ENCODE measurements around the gene TSPAN16. TPM values are rescaled to one million over a fixed set of nuclear protein-coding genes. Genes with fewer than 3 reads are reported as not detected.

The TSPAN16 gene, protein sequence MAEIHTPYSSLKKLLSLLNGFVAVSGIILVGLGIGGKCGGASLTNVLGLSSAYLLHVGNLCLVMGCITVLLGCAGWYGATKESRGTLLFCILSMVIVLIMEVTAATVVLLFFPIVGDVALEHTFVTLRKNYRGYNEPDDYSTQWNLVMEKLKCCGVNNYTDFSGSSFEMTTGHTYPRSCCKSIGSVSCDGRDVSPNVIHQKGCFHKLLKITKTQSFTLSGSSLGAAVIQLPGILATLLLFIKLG
- total RNA-seq (2014; rRNA removed; shearing (Covaris generic)) = not detected in 2 replicates

DNA sequence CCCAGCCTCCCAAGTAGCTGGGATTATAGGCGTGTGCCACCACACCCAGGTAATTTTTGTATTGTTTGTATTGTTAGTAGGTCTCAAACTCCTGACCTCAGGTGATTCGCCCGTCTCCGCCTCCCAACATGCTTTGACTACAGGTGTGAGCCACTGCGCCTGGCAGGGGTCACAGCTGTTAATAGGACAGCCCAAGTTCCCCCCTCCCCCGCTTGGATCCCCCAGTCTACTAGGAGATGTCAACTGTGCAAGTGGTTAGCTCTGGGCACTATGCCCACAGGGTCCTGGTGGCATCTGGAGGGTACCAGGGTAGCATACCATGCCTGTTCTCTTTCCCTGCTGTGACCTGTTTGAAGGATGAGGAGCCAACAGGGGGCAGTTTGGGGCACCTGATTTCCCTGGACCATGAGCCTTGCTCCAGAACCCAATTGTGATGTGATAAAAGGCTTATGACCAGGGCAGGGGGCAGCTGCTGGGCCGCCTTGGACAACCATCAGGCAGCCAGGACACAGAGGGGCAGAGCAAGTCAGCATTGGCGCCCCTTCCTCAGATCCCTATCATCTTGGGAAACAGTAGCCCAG lies at the start of gene TSPAN16:
Gene TSPAN16, plus strand, starts transcription at position 496 of the 581 bp plus-strand sequence. CDS start 138 bp downstream, outside the sequence.

DNA sequence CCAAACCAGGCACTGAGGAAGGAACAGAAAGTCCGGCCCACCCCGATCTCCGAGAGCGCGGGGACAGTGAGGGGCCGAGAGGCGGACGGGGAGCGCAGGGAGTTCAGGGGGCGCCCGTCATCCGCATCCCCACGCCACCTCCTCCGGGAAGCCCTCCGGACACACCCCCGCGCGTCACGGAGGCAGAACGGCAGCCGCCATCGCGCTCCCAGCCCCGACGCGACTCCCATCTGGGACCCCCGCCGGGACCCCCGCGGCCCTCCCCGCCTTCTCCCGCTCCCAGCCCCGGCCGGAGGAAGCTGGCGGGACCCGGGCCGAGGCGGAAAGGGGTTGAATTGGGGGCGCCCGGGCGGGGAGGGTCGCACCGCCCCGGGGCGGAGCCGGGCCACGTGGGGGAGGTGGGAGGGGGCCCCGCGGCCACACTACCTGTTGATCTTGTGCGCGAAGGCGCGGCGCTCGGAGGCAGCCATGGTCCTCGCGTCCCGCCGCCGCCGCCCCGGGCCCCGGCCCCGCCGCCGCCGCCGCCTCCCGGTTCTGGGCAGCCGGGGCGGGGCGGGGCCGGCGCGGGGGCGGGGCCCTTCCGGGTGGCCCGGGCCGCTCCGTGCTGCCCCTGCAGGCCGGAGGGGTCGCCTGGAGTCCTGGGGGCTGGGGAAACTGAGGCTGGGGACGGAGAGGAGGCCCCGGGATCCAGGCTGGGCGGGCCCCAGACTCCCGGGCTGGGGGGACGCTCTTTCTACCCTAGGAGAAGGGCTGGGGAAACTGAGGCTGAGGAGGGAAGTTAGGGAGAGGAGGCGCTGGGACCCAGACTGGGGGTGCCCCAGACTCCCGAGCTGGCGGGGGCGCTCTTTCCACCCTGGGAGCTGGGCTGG lies 33.8 kb upstream of the TSPAN16 start, which contains the start of gene DOCK6:
Gene DOCK6, minus strand, starts transcription at position 554 of the 869 bp plus-strand sequence. Its CDS starts 84 bp downstream, at position 470.

DNA sequence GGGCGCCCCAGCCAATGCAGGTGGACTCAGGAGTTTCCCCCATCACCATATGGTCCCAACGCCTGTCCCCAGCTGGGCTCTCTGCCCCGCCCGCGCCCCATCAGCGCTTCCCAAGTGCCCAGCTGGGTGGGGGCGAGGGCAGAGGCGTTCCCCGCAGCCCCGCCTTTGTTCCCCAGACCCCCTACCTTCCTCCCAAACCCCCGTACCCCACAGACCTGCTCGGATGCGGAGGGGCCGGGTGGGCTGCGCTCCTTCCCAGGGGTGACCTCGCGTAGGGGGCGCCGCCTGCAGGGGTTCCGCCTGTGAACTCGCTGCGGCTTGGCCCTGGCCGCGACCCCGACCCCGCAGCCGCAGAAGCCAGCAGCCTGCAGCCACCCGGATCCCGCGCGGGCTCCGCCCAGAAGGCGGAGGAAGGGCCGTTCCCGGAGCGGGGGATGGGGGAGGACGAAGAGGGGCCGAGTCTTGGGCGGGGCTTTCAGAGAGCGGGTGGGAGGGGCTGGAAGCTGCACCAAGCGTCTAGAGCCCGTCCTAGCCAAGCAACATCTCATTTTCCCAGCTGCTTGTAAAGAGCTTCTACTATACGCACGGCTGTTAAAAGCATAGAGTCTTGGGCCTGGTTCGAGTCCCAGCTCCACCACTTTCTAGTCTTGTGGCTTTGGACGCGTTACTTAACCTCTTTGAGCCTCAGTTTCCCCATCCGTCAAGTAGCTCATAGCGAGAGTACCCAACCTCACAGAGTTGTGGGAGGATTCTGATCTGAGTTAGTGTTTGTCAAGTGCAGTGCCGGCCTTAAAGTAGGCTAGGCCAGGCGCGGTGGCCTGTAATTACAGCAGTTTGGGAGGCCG lies 43.5 kb downstream of the TSPAN16 start, which contains the start of gene RAB3D:
Gene RAB3D, minus strand, starts transcription at position 404 of the 845 bp plus-strand sequence. CDS start 2,258 bp downstream, outside the sequence.

DNA sequence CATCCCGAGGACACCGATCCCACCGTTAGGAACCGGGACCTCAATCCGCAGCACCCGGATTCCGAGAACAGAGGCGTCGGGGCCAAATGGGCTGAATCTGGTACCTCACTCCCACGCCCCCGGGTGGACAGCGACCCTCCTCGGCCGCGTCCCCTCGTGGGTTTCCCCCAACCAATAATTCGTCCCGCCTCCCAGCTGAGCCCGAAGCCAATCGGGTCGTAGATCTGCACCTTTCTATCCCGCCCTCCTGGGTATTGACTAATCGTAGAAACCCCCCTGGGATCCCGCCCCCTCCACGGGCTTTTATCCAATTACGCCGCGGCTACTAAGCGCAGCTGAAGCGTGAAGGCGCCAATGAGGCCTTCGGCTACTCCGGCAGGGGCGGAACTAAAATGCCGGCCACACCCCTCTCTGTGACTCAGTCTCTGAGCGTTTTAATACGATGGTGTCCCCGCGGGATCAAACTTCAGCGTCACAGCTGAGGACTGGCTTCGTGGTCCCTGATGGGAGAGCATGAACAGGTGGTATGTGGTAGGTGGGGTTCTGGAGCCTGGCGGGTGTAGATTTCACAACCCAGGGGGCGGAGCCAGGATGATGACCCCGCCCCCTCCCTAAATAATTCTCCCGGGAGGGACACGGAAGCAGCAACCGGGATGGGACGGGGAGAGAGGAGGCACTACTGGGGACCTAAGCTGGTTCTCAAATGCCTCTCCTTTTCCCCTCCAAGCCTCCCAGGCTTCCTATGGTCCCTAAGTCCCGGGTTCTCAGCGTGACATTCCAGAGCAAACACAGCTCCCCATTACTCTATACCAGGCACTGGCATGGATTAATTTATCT lies 50.4 kb downstream of the TSPAN16 start, which contains the start of the genes CCDC159 and TMEM205:
Gene CCDC159, plus strand, starts transcription at position 416 of the 837 bp plus-strand sequence. Its CDS starts 88 bp downstream, at position 504.
Gene TMEM205, minus strand, starts transcription at position 165 of the 837 bp plus-strand sequence. CDS start 649 bp downstream, outside the sequence.

DNA sequence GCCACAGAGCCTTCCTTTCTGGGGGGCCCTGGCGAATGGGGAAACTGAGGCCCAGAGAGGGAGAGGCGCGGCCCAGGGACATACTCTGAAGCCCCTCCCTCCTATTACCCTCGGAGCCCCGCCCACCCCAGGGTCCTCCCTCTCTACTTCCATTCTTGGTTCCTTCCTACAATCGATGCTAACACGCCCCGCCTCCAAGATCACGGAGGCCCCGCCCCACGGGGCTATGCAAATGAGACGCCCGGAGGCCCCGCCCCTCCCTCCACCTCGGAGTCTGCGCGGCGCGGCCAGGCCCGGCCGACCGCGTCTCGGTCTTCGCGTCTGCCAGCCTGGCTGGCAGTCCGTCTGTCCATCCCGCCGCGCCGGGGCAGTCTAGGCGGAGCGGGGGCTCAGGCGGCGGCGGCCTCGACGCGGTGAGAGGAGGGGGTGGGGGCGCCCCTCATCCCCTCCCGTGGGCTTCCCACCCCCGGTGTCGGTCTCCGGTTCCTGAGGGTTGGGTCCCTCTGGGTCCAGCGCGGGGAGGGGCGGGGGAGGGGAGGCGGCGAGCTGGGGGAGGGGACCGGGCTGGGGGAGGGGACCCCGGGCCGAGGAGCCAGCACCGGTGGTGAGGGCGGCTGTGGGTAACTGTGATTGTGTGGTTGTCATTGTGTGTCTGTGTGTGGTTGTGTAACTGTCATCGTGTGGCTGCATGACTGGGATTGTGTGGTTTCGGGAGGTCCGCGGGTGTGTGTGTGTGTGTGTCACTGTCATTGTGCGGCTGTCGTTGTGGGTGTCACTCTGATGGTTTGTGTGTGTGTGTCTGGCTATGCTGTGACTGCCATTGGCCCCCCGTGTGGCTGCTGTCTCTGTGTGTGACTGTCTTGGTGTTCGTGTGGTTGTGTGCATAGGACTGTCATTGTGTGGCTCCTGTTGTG lies 59.5 kb downstream of the TSPAN16 start, which contains the start of gene PLPPR2:
Gene PLPPR2, plus strand, starts transcription at position 273 of the 914 bp plus-strand sequence. CDS start 2,242 bp downstream, outside the sequence.

Other genes with a start within 250 kb of the TSPAN16 start
- gene LDLR, start 206.7 kb upstream of the TSPAN16 start, total RNA-seq (2014; rRNA removed; shearing (Covaris generic)) = 198 and 231 TPM in 2 replicates
- 164 and 193 TPM in 2 replicates for gene SPC24, start 140.4 kb upstream of the TSPAN16 start, total RNA-seq (2014; rRNA removed; shearing (Covaris generic))
- 56.0 and 56.1 TPM in 2 replicates for gene KANK2, start 98.6 kb upstream of the TSPAN16 start, total RNA-seq (2014; rRNA removed; shearing (Covaris generic))
- gene ANGPTL8, start 56.5 kb upstream of the TSPAN16 start, total RNA-seq (2014; rRNA removed; shearing (Covaris generic)) = not detected in 2 replicates
- gene DOCK6, start 33.6 kb upstream of the TSPAN16 start, total RNA-seq (2014; rRNA removed; shearing (Covaris generic)) = 12.0 and 14.5 TPM in 2 replicates
- 4.9 and 5.8 TPM in 2 replicates for gene RAB3D, start 43.5 kb downstream of the TSPAN16 start, total RNA-seq (2014; rRNA removed; shearing (Covaris generic))
- 97.9 and 98.7 TPM in 2 replicates for gene TMEM205, start 50.1 kb downstream of the TSPAN16 start, total RNA-seq (2014; rRNA removed; shearing (Covaris generic))
- 4.4 and 4.9 TPM in 2 replicates for gene CCDC159, start 50.4 kb downstream of the TSPAN16 start, total RNA-seq (2014; rRNA removed; shearing (Covaris generic))
- 10.2 and 18.4 TPM in 2 replicates for gene PLPPR2, start 59.3 kb downstream of the TSPAN16 start, total RNA-seq (2014; rRNA removed; shearing (Covaris generic))
- 2.1 and 4.8 TPM in 2 replicates for gene SWSAP1, start 78.5 kb downstream of the TSPAN16 start, total RNA-seq (2014; rRNA removed; shearing (Covaris generic))
- 7.6 and 9.4 TPM in 2 replicates for gene EPOR, start 88.2 kb downstream of the TSPAN16 start, total RNA-seq (2014; rRNA removed; shearing (Covaris generic))
- 12.2 and 17.9 TPM in 2 replicates for gene RGL3, start 123.2 kb downstream of the TSPAN16 start, total RNA-seq (2014; rRNA removed; shearing (Covaris generic))
- gene ODAD3, start 139.0 kb downstream of the TSPAN16 start, total RNA-seq (2014; rRNA removed; shearing (Covaris generic)) = 0.87 and 4.5 TPM in 2 replicates
- gene PRKCSH, start 139.5 kb downstream of the TSPAN16 start, total RNA-seq (2014; rRNA removed; shearing (Covaris generic)) = 230 and 236 TPM in 2 replicates
- gene ELAVL3, start 184.9 kb downstream of the TSPAN16 start, total RNA-seq (2014; rRNA removed; shearing (Covaris generic)) = 0.40 TPM in 1 of 2 replicates, not detected in the other
- 10.6 and 14.3 TPM in 2 replicates for gene ZNF653, start 209.7 kb downstream of the TSPAN16 start, total RNA-seq (2014; rRNA removed; shearing (Covaris generic))
- gene ECSIT, start 233.0 kb downstream of the TSPAN16 start, total RNA-seq (2014; rRNA removed; shearing (Covaris generic)) = 95.5 and 112 TPM in 2 replicates
- not detected in 2 replicates for gene CNN1, start 242.7 kb downstream of the TSPAN16 start, total RNA-seq (2014; rRNA removed; shearing (Covaris generic))